HG02970 (cell line): Measurements from ENCODE around the gene CYP46A1.
"Not testable (repeated sequence)": the region's sequence is repeated elsewhere in the genome, so short reads cannot be mapped to it uniquely, and the experiment has no call there.

Source experiments
- ATAC-seq: cut with Tn5 transposase; IDR thresholded peaks from one replicate; pipeline ENCODE4 v1.9.1; 2021; ENCODE audit warnings: mild to moderate bottlenecking, moderate library complexity, moderate number of reproducible peaks; ENCODE audit not compliant: unreplicated experiment, low FRiP score

The CYP46A1 gene

DNA sequence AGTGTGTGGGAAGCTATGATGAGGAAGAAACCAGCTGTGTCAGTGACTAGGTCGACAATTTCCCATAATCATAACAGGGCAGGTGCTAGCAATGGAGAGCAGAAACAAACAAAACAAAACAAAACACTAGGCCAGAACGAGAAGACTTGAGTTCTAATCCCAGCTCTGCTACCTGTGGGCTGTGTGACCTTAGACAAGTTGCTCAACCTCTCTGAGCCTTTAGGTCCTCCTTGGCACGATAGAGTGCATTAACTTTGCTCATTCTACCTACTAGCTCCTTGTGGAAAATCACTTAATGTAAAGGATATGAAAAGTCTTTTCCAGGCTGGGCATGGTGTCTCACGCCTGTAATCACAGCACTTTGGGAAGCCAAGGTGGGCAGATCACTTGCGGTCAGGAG is 27.9 kb upstream of the CYP46A1 start:
- ATAC-seq = no peak

DNA sequence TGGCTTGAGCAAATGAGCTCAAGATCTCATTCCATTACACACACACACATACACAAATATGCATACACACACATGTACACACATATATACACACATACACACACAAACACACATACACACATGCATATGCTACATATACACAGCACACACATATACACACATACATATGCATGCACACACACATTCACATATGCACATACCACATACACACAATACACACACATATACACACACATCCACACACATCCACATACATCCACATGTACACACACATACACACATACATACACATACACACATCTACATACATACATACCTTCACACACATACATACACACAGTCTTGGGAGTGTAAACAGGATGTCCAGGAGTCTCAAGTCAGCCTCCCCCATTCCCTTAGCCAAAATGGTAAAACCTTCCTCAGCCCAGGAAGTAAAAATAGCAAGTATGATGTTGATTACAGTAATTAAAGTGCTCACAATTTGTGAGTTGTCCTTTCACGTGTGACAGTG is 26.4 kb upstream of the CYP46A1 start:
- no peak for ATAC-seq

DNA sequence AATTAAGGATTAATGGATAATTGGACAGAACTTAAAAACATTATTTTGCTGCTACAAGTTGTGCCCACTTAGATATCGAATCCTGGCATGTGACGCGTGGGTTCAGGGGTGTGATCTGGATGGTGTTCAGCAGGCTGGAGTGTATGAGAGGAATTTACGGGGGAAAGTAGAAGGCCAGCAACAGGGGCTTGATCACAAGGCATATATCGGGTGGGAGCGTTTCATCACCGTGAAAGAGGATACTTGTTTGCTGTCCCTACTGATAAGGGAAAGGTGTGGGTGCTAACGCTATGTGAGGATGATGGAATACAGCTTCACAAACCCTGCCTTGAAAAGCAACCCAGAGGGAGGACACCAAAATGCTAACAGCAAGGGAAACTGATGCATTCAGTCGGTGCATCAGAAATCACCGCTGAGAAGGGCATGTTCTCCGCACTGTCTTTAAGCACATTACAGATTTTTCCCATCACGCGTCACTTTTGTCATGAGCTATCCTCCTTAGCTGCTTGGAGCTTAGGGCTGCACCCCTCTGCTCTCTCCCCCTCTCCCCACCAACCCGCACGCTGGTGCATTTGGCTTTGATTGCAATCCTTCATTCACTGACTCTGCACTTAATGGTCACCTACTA is 25.8 kb upstream of the CYP46A1 start:
- ATAC-seq = no peak

DNA sequence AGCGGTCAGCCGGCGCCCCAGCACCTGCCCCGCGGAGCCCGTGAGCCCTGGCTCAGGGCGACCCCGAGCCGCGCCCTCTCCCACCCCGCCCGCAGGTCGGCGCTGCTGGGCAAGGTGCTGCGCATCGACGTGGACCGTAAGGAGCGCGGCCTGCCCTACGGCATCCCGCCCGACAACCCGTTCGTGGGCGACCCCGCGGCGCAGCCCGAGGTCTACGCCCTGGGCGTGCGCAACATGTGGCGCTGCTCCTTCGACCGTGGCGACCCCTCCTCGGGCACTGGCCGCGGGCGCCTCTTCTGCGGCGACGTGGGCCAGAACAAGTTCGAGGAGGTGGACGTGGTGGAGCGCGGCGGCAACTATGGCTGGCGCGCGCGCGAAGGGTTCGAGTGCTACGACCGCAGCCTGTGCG is 24.8 kb upstream of the CYP46A1 start:
- ATAC-seq = no peak

DNA sequence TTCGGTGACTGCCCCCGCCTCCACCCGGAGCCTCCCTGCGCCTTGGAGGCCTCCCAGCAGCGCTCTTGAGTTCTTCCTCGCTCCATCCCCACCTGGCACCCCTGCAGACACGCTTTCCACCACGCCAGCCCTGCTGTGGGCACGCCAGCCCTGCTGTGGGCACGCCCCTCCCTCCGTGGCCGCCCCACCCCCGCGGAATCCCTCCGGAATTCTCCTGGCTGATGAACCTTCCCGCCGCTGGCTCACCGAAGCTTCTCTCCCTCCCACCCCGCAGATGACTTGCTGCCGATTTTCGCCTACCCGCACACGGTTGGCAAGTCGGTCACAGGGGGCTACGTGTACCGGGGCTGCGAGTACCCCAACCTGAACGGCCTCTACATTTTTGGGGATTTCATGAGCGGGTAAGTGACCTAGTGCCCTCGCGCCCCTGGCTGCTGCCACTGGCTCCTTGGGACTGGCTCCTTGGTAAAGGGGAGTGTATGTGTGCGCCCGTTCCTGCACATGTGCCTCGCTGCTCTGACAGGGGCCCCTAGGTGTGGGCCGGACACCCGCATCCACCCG is 24.0 kb upstream of the CYP46A1 start:
- ATAC-seq = no peak

DNA sequence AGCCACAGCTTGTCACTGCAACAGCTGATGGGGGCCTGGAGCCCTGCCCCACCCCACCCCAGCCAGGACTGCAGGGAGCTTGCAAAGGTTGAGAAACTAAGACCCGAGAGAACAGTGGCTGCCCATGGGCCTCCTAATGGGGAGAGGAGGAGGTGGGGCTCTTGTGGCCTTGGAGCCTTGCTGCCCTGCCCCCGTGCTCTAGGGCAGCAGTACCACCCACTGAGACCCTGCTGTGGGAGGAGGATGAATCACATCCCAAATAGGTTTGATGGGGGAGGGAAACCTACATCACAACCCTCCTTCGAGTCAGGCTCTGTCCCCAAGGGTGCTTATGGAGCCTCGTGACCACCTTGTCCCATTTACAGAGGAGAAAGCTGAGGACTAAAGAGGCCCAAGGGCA is 23.3 kb upstream of the CYP46A1 start:
- ATAC-seq = no peak

DNA sequence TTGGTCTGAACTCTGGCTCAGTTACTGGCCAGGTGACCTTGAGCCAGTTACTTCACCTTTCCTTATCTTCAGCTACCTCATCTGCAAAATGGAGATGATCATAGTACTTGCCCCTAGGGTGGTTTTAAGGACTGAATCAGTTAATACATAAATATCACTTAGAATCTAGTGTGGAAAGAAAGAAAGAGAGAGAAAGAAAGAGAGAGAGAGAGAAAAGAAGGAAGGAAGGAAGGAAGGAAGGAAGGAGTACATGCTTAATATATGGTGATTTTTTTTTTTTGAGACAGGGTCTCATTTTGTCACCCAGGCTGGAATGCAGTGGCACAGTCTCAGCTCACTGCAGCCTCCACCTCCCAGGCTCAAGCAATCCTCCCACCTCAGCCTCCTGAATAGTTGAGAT is 22.9 kb upstream of the CYP46A1 start:
- not testable (repeated sequence) for ATAC-seq

DNA sequence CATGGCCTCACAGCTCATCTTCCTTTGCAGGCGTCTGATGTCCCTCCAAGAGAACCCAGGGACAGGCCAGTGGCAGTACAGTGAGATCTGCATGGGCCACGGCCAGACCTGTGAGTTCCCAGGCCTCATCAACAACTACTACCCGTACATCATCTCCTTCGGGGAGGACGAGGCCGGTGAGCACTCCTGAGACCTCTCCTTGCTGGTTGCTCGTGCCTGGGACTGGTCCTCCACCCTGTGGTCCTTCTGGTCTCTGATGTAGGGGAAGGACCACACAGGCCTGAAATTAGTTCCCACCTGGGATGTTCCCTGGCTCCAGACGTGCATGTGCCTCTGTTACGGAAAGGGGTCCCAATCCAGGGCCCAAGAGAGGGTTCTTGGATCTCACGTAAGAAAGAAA is 21.3 kb upstream of the CYP46A1 start:
- ATAC-seq = no peak

DNA sequence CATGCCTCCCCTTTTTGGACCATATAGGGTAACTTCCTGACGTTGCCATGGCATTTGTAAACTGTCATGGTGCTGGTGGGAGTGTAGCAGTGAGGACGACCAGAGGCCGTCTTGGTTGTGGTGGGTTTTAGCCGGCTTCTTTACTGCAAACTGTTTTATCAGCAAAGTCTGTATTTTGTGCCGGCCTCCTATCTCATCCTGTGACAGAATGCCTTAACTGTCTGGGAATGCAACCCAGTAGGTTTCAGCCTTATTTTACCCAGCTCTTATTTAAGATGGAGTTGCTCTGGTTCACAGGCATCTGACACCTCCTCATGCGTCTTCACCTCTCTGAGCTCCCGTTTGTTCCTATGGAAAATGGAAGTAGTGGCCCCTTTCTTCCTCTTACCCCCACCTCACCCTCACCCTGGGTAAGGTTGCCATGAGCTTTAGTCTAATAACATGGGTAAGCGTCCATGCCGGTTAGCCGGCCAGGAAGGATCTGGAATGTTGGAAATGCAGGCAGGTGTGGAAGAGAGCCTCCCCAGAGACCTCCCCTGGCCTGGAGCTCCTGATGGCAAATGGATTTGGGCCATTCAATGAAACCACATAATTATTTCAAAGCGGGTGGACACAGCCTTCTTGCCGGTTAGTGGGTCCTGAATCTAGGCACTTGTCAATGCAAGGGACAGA is 20.6 kb upstream of the CYP46A1 start:
- no peak for ATAC-seq

DNA sequence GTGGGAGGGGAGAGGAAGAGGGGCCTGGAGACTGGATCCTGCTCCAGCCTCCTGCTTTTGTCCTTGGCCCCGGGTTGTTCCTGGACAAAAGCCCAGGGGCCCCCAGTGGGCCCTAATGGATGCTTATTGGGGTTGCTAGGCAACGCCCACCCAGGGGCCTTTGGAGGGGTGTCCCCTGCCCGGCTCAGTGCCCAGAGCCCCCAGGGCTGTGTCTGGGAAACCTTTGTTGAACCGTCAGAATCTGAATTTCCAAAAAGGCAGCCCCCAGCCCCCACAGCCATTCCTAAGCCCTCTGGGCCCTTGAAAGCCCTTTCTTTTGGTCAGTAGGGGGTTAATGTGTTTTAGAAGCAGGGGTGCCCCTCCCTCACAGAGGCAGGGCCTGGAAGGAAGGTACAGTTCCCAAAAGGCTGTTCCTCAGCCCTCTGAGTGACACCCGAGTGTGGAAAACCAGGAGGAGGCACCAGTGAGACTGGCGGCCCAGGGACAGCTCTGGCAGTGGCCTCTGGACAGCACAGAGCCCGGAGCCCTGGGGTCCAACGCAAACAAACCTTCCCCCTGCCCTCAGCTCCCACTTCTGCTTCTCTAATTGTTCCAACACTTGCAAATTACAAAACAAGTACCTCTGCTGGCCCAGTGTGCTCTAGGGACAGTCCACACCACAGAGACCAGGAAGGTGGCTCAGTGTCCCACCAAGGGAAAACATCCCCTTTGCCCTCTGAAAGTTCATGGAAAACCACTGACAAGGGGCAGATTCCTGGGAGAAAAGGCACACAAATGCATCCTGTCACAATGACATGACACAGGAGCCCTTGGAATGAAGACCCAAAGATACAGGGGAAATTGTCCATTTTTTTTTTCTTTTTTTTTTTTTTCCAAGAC is 19.8 kb upstream of the CYP46A1 start:
- no peak for ATAC-seq

DNA sequence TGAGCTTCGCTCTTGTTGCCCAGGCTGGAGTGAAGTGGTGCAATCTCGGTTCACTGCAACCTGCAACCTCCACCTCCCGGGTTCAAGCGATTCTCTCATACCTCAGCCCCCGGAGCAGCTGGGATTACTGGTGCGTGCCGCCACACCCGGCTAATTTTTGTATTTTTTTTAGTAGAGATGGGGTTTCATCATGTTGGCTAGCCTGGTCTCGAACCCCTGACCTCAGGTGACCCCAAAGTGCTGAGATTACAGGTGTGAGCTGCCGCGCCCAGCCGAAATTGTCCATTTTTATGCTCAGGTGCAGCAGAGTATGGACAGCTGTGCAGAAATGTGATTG is 19.2 kb upstream of the CYP46A1 start:
- ATAC-seq = no peak

DNA sequence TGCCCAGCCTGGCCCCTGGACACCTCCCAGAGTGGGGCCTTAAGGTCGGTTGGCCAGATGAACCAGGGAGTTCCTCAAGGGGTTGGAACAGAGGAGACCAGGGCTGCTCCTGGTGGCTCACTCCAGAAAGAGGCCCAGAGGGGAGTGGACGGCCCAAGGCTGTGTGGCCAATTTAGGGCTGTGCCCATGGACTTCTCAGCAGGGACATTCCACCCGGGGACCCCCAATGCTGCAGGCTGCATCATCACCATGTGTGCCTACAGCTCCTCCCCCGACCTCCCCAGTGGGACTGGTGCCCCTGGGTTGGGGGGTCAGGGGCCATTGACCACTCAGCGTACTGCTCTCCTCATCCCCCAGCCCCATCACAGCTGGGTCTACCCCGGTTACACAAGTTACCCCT is 17.6 kb upstream of the CYP46A1 start:
- ATAC-seq = no peak

DNA sequence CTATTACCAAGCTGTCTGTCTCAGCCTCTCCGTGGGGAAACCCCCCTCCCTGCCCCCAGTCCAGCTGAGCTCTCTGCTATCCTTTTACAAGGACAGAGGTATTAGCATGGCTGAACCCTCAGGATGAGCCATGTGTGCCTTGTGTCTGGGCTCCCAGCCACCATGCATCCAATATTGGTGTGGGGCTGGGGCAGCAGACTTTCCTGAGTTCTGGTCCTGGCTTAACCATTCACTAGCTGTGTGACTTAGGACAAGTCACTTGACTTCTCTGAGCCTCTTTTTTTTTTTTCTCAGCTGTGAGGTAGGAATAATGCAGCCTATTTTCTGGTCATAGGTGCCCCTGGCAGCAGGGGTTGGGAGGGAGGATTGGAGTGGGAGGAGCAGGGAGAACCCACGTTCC is 17.1 kb upstream of the CYP46A1 start:
- no peak for ATAC-seq

DNA sequence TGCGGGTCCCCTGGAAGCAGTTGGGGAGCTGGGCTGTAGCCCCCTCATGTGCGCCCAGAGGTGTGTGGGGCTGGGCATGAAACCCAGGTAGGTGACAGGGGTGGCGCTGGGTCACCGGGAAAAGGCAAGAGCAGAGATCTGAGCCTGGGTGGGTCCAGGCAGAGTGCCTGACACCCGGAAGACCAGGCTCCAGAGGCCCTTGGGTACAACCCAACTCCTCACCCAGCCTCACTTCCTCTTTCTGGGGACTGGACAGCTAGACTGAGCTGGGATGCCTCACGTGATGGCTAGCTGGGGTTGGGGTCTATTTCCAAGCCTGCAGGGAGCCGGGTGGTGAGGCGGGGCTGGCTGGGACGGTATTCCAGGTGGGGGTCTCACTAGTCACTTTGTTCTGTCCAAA is 16.3 kb upstream of the CYP46A1 start:
- no peak for ATAC-seq

DNA sequence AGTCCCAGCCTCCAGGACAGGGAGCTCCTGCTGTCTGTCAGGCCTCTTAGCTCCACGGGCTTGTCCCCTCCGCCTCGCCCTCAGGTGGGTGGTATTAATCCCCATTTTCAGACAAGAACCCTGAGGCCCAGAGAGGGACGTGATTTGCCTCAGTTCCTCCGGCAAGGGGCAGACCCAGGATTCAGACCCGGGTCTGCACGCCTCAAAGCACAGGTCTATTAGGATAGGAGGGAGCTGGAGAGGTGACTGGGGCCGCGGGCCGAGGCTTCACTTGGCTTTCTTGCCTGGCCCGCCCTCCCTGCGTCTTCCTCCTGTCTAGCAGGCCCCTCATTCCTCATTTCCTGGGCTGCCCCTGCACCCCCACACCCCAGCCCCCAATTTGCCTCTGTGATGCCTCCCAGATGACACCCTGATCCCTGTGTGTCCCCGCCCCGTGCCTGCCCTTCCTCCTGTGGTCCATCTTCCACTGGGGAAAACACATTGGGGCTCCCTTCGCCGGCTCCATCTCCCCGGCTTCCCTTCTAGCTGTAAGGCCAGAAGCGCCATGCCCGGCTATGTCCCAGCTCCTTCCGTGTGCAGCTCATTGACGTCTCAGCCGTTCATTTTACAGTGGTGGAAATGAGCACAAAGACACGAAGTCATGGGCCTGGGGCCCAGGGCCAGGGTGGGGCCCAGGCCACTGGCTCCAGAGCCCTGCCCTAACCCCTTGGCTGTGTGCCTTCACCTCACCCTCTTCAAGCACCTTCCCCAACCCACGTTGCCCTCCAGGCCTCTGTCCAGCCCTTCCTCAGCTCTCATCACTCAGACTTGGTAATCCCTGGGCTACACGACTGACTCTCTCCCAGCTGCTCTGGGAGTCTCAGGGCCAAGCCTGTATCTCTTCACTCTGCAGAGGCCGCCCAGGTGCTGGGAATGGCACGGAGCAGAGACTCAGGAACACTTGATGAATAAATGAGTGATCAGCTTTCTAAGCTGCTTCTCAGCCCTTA is 15.5 kb upstream of the CYP46A1 start:
- ATAC-seq = no peak

DNA sequence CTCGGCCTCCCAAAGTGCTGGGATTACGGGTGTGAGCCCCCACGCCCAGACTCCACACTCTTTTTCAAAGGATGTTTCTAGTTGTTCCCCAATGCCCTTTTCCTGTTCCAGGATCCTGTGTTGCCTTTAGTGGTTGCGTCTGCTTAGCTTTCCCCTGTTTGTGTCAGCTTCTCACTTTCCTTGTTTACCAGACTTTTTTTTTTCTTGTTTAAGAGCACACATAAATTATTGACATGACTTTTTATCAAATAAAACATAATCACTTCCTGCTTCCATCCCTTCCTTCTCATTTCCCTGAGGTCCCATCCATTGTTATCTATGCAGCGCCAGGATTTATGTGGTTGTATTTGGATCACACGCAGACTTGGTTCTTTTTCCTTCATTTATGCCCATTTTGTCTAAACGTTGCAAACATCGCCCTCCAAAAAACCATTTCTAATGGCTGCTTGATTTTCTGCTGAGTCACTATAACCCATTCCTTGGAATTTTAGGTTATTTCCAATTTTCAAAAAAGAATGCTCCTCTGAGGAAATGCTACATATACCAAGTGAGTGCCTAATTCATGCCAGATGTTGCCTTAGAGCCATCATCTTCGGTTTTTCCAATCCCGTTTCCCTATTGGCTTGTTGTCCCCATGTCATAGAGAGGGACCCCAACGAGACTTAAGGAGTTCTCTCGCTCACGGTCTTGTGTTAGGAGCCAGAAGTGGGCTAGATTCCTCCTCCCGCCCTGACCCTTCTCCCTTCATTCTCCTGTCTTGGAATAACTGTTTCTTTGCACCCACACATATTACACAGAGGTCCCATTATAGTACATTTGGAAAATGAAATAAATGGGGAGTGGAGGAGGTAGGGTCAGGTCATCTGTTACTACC is 13.5 kb upstream of the CYP46A1 start:
- no peak for ATAC-seq

DNA sequence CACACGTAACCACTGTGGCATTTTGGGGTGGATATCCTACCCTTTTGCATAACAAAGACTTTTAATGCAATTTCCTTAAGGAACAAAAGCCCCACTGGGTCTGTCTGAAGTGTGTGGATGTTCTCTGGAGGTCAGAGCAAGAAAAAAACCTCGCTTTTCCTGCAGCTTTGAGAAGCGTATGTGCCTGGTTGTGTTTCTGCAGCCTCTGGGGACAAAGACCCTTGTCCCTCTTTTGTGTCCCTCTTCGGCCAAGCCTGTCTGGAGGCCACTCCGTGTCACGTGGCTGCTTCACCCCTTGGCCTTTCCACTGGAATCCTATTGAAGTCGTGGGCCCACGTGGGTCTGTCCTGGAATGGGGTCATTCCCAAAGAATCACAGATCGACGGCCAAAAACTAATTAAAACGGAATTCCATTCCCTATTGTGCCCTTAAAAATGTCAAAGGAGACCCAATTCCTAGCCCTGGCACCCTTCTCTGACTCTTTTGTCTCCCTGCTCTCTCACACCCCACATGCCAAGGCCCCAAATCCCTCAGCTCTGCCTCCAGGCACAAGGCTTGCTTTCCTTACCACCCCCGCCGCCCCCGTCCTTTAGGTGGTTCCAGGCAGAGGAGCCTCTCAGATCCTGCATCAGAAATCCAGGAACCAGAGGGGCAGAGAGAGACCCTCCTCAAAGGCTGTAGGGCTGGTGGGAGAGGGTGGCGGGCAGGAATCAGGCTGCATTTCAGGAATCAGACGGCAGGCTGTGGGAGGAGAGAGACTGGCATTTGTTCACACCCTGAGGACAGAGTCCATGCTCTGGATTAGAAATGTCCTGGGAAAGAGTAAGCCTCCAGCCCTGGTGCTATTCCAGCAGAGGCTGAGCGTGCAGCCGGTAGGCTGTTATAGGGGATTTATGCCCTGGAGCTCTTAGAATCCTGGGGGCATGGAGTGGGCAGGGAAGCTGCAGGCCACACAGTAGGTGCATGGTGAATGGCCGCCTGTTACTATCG is 12.6 kb upstream of the CYP46A1 start:
- no peak for ATAC-seq
